Activated CD8-positive, alpha-beta memory T cell treated with anti-CD3 and anti-CD28 coated beads for 4 hours (primary cell): ENCODE measurements around the gene STK11.

Experiments
- DNase-seq, 2 donors: peaks; one replicate each; pipeline ENCODE4 v3.0.0-alpha.2; 2020; ENCODE audit warnings: low read depth in 2 of 2

The STK11 gene

DNA sequence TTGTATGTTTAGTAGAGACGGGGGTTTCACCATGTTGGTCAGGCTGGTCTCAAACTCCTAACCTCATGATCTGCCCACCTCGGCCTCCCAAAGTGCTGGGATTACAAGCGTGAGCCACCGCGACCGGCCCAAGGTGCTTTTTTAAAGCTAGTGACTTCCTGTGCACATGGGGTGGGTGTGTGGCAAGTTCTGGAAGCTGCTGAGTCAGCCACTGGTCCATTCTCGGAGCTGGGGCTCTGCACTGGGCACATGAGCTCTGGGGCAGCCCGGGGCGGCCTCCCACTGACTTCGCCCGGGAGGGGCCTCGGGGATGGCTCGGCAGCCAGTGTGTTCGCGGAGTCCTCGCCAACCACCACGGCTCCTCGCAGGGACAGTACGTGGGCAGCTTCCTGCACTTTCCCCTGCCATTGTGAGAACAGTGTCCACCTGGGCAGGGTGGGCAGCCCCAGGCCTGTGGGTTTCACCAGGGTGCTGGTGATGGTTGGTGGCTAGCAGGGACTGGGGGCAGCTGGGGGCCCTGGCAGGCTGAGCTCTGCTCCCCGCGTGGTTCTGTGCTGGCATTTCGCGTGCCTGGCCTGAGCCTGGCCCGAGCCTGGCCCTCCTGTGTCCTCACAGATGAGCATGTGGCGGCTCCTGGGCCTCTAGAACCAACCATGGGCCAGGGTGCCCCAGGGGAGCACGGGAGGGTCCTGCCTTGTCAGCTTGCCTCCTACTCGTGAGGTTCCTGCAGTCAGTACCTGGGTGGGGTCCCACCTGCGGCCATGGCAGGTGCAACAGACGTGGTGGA is 20.1 kb downstream of the STK11 start:
- DNase-seq: no peak

DNA sequence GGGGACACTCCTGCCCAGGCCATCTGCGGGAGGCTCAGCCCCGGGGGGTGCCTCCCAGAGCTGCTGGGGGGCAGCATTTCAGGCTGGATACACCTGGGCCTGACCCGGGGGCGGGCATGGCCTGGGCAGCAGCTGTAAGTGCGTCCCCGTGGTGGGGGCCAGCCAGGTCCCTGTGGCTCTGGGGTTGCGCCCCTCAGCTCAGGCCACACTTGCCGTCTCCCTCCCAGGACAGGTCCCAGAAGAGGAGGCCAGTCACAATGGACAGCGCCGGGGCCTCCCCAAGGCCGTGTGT is 20.6 kb downstream of the STK11 start:
- DNase-seq: no peak

GRCh38 chr19:1226522-1227303 is 21.1 kb downstream of the STK11 start:
- no peak for DNase-seq

DNA sequence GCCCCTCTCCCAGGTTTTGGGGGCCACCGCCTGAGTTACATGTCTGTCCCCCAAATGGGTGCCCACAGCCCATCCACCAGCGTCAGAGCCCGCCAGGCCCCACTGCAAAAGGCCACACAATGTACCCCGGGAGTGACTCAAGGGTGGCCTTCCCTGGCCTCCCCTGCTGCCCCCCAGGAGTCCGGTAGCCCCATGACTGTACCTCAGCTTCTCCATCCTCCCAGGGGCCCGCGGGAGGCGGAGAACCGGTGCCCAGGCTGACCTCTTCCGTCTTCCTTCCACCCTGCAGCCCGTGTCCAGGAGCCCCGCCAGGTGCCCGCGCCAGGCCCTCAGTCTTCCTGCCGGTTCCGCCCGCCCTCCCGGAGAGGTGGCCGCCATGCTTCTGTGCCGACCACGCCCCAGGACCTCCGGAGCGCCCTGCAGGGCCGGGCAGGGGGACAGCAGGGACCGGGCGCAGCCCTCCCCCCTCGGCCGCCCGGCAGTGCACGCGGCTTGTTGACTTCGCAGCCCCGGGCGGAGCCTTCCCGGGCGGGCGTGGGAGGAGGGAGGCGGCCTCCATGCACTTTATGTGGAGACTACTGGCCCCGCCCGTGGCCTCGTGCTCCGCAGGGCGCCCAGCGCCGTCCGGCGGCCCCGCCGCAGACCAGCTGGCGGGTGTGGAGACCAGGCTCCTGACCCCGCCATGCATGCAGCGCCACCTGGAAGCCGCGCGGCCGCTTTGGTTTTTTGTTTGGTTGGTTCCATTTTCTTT is 21.9 kb downstream of the STK11 start:
- no peak for DNase-seq

DNA sequence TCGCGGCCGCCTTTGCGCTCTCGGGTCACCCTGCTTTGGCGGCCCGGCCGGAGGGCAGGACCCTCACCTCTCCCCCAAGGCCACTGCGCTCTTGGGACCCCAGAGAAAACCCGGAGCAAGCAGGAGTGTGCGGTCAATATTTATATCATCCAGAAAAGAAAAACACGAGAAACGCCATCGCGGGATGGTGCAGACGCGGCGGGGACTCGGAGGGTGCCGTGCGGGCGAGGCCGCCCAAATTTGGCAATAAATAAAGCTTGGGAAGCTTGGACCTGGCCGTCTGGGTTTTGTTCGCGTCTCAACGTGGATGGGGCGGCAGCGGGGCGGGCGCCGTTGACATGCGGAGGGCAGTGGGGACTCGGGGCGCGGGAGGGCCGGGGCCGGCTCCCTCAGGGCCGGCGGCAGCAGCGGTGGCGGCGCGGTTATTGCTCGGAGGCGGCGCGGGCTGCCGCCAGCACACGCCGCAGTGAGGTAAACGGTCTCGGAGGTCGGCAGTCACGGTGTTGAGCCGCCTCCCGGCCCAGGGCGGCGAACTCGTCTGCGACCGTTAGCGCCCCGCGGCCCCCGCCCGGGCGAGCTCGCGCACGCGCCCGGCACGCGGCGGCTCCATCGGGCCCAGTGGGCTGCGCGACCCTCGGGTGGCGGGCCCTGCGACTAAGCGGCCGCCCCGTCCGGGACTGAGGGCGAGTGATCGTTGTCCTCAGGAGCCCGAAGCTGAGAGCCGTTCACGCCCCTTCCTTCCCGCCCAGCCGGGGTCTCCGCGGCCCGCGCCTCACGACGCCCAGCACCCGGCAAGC is 22.8 kb downstream of the STK11 start:
- no peak for DNase-seq

DNA sequence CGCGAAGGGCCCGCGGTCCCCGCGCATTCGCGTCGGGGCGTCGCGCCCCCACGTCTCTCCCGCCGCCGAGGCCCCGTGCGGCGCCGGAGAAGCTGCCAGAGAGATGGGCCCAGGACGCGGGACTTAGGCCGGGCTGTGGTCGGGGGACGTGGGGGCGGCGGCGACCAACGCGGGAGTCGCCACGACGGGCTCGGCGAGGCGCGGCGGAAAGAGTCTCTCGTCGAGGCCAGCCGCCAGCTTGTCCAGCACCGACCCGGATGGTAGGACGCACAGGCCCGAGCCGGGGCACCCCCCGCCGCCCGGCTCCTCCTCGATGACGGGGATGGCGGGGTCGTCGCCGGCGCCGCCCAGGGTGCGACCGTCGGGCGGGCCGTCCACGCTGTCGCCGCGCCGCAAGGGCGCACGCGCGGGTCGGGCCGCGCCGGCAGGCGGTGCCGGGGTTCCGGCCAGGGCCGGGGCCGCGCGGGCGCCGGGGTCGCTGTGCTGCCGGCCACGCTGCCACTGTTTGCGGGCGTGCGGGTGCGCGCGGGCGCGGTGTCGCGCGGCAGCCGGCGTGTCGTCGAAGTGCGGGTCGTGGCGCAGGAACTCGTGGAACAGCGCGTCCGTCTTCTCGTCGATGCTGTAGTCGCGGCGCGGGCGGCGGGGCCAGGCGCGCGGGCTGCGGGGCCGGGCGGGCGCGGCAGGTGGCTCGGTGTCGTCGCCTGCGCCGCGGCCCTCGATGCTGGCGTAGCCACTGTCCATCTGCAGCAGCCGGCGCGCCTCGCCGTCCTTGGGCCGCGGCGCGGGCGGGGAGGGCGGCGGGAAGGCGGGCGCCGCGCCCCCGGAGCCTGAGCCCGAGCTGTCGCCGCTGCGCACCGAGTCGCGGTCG is 23.7 kb downstream of the STK11 start:
- DNase-seq: no peak

DNA sequence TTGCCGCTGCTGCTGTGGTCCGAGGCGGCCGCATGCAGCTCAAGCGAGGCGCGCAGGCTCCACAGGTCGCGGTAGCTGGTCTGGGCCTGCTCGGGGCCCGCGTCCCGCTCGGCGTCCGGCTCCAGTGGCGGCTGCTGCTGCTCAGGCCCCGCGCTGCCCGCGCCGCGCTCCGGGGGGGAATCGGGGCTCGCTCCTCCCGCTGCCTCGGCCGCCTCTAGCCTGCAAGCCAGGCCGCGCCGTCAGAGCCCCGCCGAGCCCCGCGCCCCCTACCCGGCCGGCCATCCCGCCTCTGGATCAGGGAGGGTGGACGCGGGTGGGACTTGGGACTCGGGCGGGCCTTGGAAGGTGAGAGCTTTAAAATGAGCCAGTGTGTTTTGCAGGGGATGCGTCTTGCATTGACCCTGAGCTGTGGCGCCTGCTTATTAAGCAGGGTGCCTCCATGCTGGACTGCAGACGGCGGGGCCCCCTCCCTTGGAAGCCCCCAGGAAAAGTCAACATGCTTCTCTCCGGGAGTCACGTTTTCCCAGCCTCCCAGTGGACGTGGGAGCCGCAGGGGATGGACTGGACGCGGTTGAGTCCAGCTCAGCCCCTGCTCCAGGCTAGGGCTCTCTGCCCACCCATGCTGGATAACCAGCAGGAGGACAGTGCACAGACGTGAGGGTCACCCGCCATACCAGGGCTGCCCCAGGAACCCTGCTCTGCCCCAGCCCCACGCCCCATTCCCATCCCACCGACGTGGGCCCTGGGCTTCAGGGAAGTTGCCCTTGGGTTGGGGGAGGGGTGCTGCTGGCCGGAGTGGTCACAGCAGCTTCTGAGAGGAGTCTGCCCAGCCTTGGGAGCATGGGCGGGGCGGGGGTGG is 24.6 kb downstream of the STK11 start:
- no peak for DNase-seq

DNA sequence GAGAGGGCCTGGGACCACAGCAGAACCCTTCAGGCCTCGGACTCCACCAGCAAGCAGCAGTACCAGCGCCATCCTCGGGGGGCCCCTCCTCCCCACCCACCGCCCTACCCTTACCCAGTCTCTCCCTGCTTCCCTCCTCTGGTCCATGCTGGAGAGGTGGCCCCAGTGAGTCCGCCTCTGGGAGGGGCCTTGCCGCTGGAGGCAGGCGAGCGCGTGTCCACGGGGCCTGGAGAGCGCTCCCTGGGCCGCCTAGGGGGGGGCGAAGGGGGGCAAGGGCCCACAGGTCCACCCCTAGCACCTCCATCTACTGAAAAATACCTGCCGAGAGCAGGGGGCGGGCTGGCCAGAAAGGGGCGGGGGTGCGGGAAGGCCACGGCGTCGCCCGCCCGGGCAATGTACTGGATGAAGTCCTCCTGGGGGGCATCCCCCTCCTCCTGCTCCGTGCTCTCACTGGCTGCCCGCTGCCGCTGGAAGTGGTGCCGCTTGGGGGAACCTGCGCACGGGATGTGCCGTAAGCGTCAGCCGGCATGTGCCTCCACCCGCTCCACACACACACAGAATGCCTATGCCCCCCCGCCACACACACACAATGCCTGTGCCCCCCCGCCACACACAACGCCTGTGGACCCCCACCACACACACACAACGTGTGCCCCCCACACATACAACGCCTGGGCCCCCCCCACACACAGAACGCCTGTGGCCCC is 25.4 kb downstream of the STK11 start:
- no peak for DNase-seq

GRCh38 chr19:1231729-1232637 is 26.4 kb downstream of the STK11 start:
- no peak for DNase-seq

GRCh38 chr19:1232652-1233072 is 27.1 kb downstream of the STK11 start:
- DNase-seq: no peak

- DNase-seq: no peak
Measured at GRCh38 chr19:1233115-1233667, 27.6 kb downstream of the STK11 start.

DNA sequence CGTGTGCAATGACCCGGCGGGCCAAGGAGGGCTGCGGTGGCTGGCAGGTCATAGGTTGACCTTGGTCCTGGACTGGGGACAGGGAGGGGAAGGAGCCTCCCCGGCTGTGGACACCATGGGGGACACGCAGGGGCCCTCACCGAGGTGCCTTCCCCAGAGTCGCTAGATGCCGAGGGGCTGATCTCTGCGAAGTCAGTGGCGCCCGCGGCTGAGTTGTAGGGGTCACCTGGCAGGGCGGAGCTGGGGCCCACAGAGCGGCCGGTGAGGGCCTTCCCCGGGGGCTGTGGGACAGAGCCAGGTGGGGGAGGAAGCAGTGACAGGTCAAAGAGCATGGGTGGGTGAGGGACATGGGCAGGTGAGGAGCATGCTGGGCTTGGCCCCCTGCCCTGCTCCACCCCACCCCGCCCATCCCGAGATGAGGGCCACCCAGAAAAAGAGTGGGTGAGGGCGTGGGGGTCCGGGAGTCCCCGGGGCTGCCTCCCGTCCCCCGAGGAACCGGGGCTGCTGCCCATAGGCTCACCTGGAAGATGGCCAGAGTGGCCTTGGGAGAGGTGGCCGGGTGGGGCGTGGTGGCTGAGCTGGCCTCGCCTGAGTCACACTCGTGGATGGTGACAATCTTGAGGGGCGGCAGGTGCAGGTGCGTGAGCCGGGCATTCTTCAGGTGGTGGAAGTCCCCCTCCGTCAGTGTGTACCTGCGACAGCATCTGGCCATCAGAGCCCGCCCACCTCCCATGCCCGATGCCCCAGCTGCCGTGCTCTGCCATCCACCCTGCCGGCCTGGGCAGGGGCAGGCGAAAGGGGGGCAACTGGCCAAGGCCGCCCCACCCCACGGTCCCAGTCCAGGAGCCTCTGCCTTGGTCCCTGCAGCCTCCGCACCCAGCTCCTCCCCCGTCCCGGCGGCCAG is 28.7 kb downstream of the STK11 start:
- DNase-seq: no peak

DNA sequence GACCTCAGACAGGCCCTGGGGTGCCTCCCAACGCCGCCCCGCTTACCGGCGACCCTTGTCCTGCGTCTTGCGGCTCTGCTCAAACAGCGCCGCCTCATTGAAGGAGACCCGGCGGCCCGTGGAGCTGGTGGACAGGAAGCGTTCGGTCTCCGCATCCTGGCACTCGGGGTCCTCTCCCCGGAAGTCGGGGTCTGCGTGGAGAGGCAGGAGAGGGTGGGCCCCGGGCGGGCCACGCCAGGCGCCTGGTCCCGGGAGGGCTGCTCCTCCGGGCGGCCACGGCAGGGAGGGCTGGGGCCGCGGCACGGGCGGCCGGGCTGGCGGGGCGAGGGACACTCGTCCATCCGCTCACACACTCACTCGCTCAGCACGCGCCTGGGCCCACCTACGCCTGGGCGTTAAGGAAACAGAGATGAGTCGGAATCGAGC is 29.4 kb downstream of the STK11 start:
- no peak for DNase-seq

- no peak for DNase-seq
Measured at GRCh38 chr19:1235625-1236538, 30.3 kb downstream of the STK11 start.

GRCh38 chr19:1236576-1236975 is 31.0 kb downstream of the STK11 start:
- DNase-seq: no peak
